Adrenal gland (tissue), 12 donors: ENCODE results near the gene TMEM158. TPM values are rescaled to one million over a fixed set of nuclear protein-coding genes. Genes with fewer than 3 reads are reported as not detected.

Experiments
- DNase-seq, 7 donors: peaks; one replicate each; pipeline ENCODE4 v3.0.0-alpha.2; 2019 to 2020
- H3K27ac ChIP-seq, 5 donors: fragments of 200-600 bp; sonication (generic) in 4 of 5; 1 replicate in 3 of 5; 2 replicates in 2 of 5; pipeline versions ENCODE4 v1.5.1 to v1.8.0; 2016 to 2020; ENCODE audit warnings: mild to moderate bottlenecking in 1 of 5
- H3K27me3 ChIP-seq: fragments of 200-600 bp; 2 replicates; pipeline ENCODE4 v1.8.0; 2021
- H3K36me3 ChIP-seq, 2 donors: fragments of 200-600 bp; replicated peaks in 1 of 2; 1 replicate in 1 of 2; 2 replicates in 1 of 2; pipeline versions ENCODE4 v1.5.1 to v1.8.0; 2018 to 2022
- H3K4me1 ChIP-seq, 2 donors: fragments of 200-600 bp; replicated peaks in 1 of 2; 1 replicate in 1 of 2; 2 replicates in 1 of 2; pipeline versions ENCODE4 v1.5.1 to v1.8.0; 2018 to 2021
- H3K4me3 ChIP-seq, 4 donors: fragments of 200-600 bp; sonication (generic) in 3 of 4; one replicate each; pipeline ENCODE4 v1.5.1; 2016 to 2018
- H3K9me3 ChIP-seq, 3 donors: fragments of 200-600 bp; sonication (generic) in 1 of 3; replicated peaks in 1 of 3; 1 replicate in 2 of 3; 2 replicates in 1 of 3; pipeline versions ENCODE4 v1.5.1 to v1.8.0; 2016 to 2021
- POLR2A ChIP-seq, 2 donors: fragments of 450-650 bp; IDR thresholded peaks; one replicate each; pipeline ENCODE4 v1.6.1; 2017; ENCODE audit warnings: antibody characterized with exemption in 2 of 2, mild to moderate bottlenecking in 2 of 2, moderate library complexity in 1 of 2
- WGBS, 4 donors: extraction: QIAGEN DNeasy Blood & Tissue Kit in 2 of 4; methylation state at CpG; one replicate each; pipeline versions ENCODE4 v1.1.5 to v1.1.7; 2013 to 2017; 5-methylcytosine and 5-hydroxymethylcytosine counted together
- intact Hi-C, 2 donors: fragments of 100-400 bp; cut with DNase I; formaldehyde crosslinking; loops; one replicate each; pipeline versions ENCODE4 v1.14.1 to v1.15.0; 2022 to 2023
- polyA plus RNA-seq, 3 donors: library from polyadenylated mRNA; stranded (reverse); fragments of 200-250 nt in 2 of 3; fragments of 350-450 nt in 1 of 3; fragmentation: Illumina TruSeq in 1 of 3; extraction: RNeasy Lipid Tissue Mini Kit (QIAGEN cat#74804) in 1 of 3; gene quantifications; one replicate each; pipeline ENCODE4 v1.2.3, GENCODE V29; 2013 to 2014
- total RNA-seq, 9 donors: library from RNA; depleted of rRNA in 4 of 9; stranded (reverse); fragments of >200 nt in 4 of 9; fragments of 120-200 nt in 1 of 9; fragmentation: NEBNext Ultra II Directional in 1 of 9; extraction: Animal tissue kit (Norgen Biotek cat#: 25700) in 1 of 9; gene quantifications; one replicate each; pipeline versions ENCODE4 v1.1.0 to v1.2.4, GENCODE V29; 2013 to 2023
- TF ChIP-seq, protein P1 (sequence below), 6 experiments: fragments of 450-650 bp in 4 of 6; fragments of 200-600 bp in 2 of 6; sonication (generic) in 1 of 6; IDR thresholded peaks; 1 replicate in 5 of 6; 2 replicates in 1 of 6; pipeline versions ENCODE4 v1.5.1 to v1.8.0; 2016 to 2021; ENCODE audit warnings: antibody characterized with exemption in 6 of 6, mild to moderate bottlenecking in 2 of 6, moderate library complexity in 1 of 6
- donor health status: healthy with polysubstance abuse.
- donor health status: Bipolar disorder and iron deficiency.
- donor health status: DM: yes; HTN: yes; CAD: no.
- donor health status: DM: no; HTN: no; CAD: no.
- donor health status: DM: no; HTN: no; CAD: no.
- donor health status: DM: yes; HTN: yes; CAD: no.

Gene TMEM158
- total and polyA plus RNA-seq, 12 donors: 2.1 to 31.4 (median 14.0) TPM

DNA sequence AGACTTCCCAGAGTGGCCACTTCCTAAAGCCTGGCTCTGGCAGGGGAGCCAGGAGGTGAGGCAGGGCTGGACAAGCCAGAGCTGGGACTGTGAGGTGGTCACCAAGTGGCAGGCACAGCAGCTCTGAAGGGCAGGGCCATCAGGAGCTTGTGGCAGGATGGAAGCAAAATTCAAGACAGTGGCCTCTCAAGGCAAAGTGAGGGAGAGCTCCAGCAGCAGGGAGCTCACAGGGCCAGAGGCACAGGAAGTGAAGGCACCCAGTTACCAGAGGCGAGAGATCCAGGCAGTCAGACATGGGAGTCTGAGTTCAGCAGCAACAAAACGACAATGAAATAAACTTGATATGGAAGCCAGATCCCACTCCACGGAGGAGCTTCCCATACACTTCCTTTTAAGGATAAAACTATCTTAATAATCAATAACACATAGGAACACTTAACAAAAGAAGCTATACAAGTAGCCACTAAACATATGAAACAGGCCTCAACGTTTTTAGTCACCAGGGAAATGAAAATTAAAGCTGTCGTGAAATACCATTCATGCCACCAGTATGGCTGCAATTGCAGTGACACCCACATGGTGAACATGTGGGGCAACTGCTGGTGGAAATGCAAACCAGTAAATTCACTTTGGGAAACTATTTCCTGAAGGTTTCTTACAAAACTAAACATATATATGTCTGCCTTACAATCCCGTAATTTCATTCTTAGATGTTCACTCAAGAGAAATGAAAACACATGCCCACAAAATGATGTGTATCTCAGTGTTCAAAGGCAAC is 35.4 kb upstream of the TMEM158 start:
- WGBS, 4 donors: 67 to 76% (median 71%) methylated on average over 6 of the region's 6 CpGs

DNA sequence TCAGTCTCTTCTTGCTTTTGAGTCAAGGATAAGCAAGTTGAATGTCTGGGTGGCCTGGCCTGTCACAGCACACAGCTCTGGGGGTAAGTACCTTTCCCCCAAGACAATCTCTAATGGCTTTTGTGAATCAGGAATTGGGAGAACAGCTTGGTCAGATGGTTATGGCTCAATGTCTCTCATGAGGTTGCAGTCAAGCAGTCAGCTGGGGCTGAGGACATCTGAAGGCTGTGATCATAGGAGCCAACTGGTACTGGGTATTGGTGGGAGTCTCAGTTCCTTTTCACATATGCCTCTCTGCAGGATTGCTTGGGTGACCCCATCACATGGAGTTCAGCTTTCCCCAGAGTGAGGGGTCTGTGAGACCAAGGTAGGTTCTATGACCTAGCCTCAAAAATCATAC is 33.0 kb upstream of the TMEM158 start:
- TF ChIP-seq, protein P1, sequence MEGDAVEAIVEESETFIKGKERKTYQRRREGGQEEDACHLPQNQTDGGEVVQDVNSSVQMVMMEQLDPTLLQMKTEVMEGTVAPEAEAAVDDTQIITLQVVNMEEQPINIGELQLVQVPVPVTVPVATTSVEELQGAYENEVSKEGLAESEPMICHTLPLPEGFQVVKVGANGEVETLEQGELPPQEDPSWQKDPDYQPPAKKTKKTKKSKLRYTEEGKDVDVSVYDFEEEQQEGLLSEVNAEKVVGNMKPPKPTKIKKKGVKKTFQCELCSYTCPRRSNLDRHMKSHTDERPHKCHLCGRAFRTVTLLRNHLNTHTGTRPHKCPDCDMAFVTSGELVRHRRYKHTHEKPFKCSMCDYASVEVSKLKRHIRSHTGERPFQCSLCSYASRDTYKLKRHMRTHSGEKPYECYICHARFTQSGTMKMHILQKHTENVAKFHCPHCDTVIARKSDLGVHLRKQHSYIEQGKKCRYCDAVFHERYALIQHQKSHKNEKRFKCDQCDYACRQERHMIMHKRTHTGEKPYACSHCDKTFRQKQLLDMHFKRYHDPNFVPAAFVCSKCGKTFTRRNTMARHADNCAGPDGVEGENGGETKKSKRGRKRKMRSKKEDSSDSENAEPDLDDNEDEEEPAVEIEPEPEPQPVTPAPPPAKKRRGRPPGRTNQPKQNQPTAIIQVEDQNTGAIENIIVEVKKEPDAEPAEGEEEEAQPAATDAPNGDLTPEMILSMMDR (IDR thresholded peaks at IDR 0.05): no peak
- TF ChIP-seq POLR2A (IDR thresholded peaks at IDR 0.05): no peak
- DNase-seq: no peak
- H3K36me3 ChIP-seq: no peaks in the 10 kb centered on the region
- H3K4me1 ChIP-seq: no peaks in the 10 kb centered on the region
- intact Hi-C loops: no loop called here
- H3K27ac ChIP-seq: no peak overlapping the region
- H3K27me3 ChIP-seq: no peaks in the 10 kb centered on the region
- no peak overlapping the region for H3K4me3 ChIP-seq
- H3K9me3 ChIP-seq: no peaks in the 10 kb centered on the region

More for the DNA sequence above, 35.4 kb upstream of the TMEM158 start:
- Histone ChIP-seq H3K27me3 (no peaks in the 10 kb centered on the region), H3K9me3 (no peaks in the 10 kb centered on the region), H3K4me3 (no peak overlapping the region), H3K27ac (no peak overlapping the region), H3K36me3 (no peaks in the 10 kb centered on the region), H3K4me1 (no peaks in the 10 kb centered on the region)
- intact Hi-C loops: no loop called here
- no peak for DNase-seq
- TF ChIP-seq POLR2A (IDR thresholded peaks at IDR 0.05): no peak
- TF ChIP-seq, protein P1 (IDR thresholded peaks at IDR 0.05): no peak

DNA sequence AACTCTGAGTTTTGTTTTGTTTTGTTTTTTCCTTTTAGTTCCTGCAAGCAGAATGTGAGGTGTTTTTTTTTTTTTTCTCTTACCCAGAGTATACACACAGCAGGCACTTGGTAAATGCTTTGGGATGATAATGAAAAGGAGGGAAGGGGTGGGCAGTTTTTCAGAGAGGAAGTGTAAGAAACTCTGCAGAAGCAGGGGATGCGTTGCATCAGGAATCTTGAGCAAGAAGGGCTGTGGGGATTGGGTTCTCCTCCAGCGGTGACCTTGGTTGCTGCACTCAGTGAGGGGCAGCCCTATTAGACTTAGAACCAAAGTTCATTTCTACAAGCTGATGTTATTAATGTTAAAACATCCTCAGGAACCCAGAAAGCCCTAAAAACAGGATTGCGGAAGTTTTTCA is 32.2 kb upstream of the TMEM158 start:
- Histone ChIP-seq H3K9me3 (no peaks in the 10 kb centered on the region), H3K27me3 (no peaks in the 10 kb centered on the region), H3K27ac (no peak overlapping the region), H3K4me1 (no peaks in the 10 kb centered on the region), H3K36me3 (no peaks in the 10 kb centered on the region), H3K4me3 (no peak overlapping the region)
- DNase-seq: no peak
- 60 to 80% (median 66%) methylated on average over 3 of the region's 3 CpGs for WGBS, 4 donors
- intact Hi-C loops: no loop called here
- TF ChIP-seq, protein P1 (IDR thresholded peaks at IDR 0.05): no peak
- TF ChIP-seq POLR2A (IDR thresholded peaks at IDR 0.05): no peak

DNA sequence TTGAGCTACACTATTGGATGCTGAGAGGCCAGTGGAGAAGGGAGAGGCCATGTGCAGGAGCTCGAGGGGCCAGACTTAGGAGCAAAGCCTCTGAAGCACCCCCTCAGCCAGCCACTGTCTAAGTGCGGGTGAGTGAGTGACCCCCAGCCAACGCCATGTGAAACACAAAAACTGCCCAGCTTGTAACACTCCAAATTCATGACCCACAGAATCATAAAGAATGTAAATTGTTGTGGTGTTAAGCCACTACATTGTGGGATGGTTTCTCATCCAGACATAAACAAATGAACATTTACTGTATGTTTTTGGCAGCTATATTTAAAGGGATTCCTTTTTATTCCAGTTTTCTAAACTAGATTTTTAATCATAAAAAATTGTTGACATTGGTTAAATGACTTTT is 27.2 kb upstream of the TMEM158 start:
- Histone ChIP-seq H3K36me3 (no peaks in the 10 kb centered on the region), H3K27ac (no peak overlapping the region), H3K9me3 (no peaks in the 10 kb centered on the region), H3K4me3 (no peak overlapping the region), H3K4me1 (peaks cover 0 to 6% of the 10 kb centered on the region in 2 donors), H3K27me3 (no peaks in the 10 kb centered on the region)
- intact Hi-C loops: no loop called here
- TF ChIP-seq POLR2A (IDR thresholded peaks at IDR 0.05): no peak
- TF ChIP-seq, protein P1 (IDR thresholded peaks at IDR 0.05): no peak
- WGBS, 4 donors: 80 to 95% (median 92%) methylated on average over 2 to 3 of the region's 3 CpGs
- no peak for DNase-seq
